CD4-positive, alpha-beta T cell treated with Interleukin-6 at 100 ng/mL for 8 hours (primary cell): ENCODE data around the gene FGF22.
"Not testable (repeated sequence)": the region's sequence is repeated elsewhere in the genome, so short reads cannot be mapped to it uniquely, and the experiment has no call there.

Experiments used
- DNase-seq: peaks from one replicate; pipeline ENCODE4 v3.0.0-alpha.2; 2020; ENCODE audit warnings: mixed read lengths, low spot score

FGF22 gene

GRCh38 chr19:622666-623065 lies 17.0 kb upstream of the FGF22 start:
- DNase-seq: no peak

- DNase-seq: no peak
These were observed 16.3 kb upstream of the FGF22 start for GRCh38 chr19:623175-623916.

- no peak for DNase-seq
These were observed 15.7 kb upstream of the FGF22 start for GRCh38 chr19:623974-624373.

GRCh38 chr19:624433-625109 lies 15.1 kb upstream of the FGF22 start:
- DNase-seq: no peak

GRCh38 chr19:625257-625656 lies 14.4 kb upstream of the FGF22 start:
- no peak for DNase-seq

- not testable (repeated sequence) for DNase-seq
These were observed 13.1 kb upstream of the FGF22 start for GRCh38 chr19:626566-626965.

GRCh38 chr19:628168-628567 lies 11.5 kb upstream of the FGF22 start:
- DNase-seq: no peak

GRCh38 chr19:629515-629914 lies 10.2 kb upstream of the FGF22 start:
- DNase-seq: not testable (repeated sequence)

- DNase-seq: no peak
These were observed 9.5 kb upstream of the FGF22 start for GRCh38 chr19:629961-630714.

GRCh38 chr19:632579-633067 lies 7.1 kb upstream of the FGF22 start:
- DNase-seq: no peak

- peak; percentile 98 for DNase-seq
These were observed 6.5 kb upstream of the FGF22 start, which contains the start of gene POLRMT for GRCh38 chr19:633068-633785. Gene POLRMT, minus strand, starts transcription at chr19:633537. Its CDS starts 25 bp downstream, at chr19:633512.

GRCh38 chr19:633786-634639 lies 5.7 kb upstream of the FGF22 start:
- no peak for DNase-seq

- no peak for DNase-seq
These were observed 4.6 kb upstream of the FGF22 start for GRCh38 chr19:634975-635652.

GRCh38 chr19:638906-639252 lies 800 bp upstream of the FGF22 start:
- DNase-seq: no peak

- no peak for DNase-seq
These were observed 481 bp downstream of the FGF22 start for GRCh38 chr19:640161-640558.

GRCh38 chr19:640606-641189 lies 1.0 kb downstream of the FGF22 start:
- no peak for DNase-seq

GRCh38 chr19:641702-642101 lies 2.0 kb downstream of the FGF22 start:
- DNase-seq: no peak

- no peak for DNase-seq
These were observed 3.4 kb downstream of the FGF22 start for GRCh38 chr19:642767-643727.

GRCh38 chr19:643736-644135 lies 4.1 kb downstream of the FGF22 start:
- no peak for DNase-seq
